ENCODE data around the gene SMG1. TPM values are rescaled to one million over a fixed set of nuclear protein-coding genes. Genes with fewer than 3 reads are reported as not detected.

The SMG1 gene
- total RNA-seq, 2 donors from 2014 or later: 69.2 to 142 TPM

GRCh38 chr16:18800293-18800692 lies 125.9 kb downstream of the SMG1 start:
- TF ChIP-seq, protein P1, sequence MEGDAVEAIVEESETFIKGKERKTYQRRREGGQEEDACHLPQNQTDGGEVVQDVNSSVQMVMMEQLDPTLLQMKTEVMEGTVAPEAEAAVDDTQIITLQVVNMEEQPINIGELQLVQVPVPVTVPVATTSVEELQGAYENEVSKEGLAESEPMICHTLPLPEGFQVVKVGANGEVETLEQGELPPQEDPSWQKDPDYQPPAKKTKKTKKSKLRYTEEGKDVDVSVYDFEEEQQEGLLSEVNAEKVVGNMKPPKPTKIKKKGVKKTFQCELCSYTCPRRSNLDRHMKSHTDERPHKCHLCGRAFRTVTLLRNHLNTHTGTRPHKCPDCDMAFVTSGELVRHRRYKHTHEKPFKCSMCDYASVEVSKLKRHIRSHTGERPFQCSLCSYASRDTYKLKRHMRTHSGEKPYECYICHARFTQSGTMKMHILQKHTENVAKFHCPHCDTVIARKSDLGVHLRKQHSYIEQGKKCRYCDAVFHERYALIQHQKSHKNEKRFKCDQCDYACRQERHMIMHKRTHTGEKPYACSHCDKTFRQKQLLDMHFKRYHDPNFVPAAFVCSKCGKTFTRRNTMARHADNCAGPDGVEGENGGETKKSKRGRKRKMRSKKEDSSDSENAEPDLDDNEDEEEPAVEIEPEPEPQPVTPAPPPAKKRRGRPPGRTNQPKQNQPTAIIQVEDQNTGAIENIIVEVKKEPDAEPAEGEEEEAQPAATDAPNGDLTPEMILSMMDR (IDR thresholded peaks at IDR 0.05): no peak
- H3K9me3 ChIP-seq: no peaks in the 10 kb centered on the region
- peaks cover 15 to 53% of the 10 kb centered on the region in 2 donors for H3K4me1 ChIP-seq (ENCODE audit: control insufficient read depth in 1 of 2, low read depth in 2 of 2)
- H3K36me3 ChIP-seq: peaks cover 3% of the 10 kb centered on the region
- peak overlapping the region; percentile 91 to 96 for H3K27ac ChIP-seq
- DNase-seq (ENCODE audit: low spot score) (no peak), ATAC-seq (ENCODE audit: insufficient number of reproducible peaks, low FRiP score, low read depth) (no peak)
- H3K4me3 ChIP-seq: peak overlapping the region; percentile 96
- no peaks in the 10 kb centered on the region for H3K27me3 ChIP-seq (replicated peaks; ENCODE audit: insufficient read depth)

DNA sequence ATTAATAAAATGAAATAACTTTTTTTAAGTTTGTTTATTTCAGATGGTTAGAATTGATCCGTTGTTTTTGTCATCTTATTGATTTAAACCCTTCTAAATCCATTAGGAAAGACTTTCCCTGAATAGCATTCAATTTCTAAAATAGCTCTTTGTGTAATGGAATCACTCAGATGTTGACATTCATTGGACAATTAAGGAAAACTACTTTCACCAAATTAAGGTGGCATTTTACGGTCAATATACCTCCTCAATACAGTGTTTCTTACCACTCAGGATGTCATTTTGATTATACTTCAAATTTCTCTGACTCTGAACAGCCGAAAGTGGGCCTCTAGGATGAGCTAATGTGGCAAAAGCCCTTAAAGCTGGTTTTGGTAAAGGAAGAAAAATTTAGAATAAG lies 126.7 kb downstream of the SMG1 start:
- H3K4me3 ChIP-seq: no peak overlapping the region

DNA sequence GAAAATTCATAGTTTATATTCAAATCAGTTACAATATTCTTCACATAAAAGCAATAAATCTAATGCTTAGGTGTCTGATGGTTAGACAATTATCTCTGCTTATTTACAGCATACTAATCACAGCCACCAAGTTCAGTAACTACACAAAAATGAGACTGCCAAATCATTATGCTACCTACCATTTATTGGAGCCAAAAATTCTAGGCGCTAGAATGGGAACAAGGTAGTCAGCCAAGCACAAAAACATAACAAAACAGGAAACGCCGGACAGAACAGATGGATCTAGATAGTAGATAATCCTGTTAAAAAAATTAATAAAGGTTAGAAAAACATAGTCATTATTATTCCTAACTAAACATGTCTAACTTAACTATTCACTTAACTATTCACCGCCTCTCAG lies 128.5 kb downstream of the SMG1 start:
- no peaks in the 10 kb centered on the region for H3K9me3 ChIP-seq
- TF ChIP-seq, protein P1 (IDR thresholded peaks at IDR 0.05): no peak
- H3K4me1 ChIP-seq (ENCODE audit: control insufficient read depth in 1 of 2, low read depth in 2 of 2): peaks cover 15 to 38% of the 10 kb centered on the region in 2 donors
- H3K27me3 ChIP-seq (replicated peaks; ENCODE audit: insufficient read depth): no peaks in the 10 kb centered on the region
- ATAC-seq (ENCODE audit: insufficient number of reproducible peaks, low FRiP score, low read depth) (no peak), DNase-seq (ENCODE audit: low spot score) (no peak)
- H3K36me3 ChIP-seq: peaks cover 25% of the 10 kb centered on the region
- H3K4me3 ChIP-seq: no peak overlapping the region
- H3K27ac ChIP-seq: no peak overlapping the region

More for the DNA sequence above, 126.7 kb downstream of the SMG1 start:
- ATAC-seq (ENCODE audit: insufficient number of reproducible peaks, low FRiP score, low read depth): no peak
- no peak for DNase-seq (ENCODE audit: low spot score)
- Histone ChIP-seq H3K36me3 (peaks cover 7% of the 10 kb centered on the region), H3K27ac (no peak overlapping the region), H3K27me3 (replicated peaks; ENCODE audit: insufficient read depth) (no peaks in the 10 kb centered on the region), H3K9me3 (no peaks in the 10 kb centered on the region), H3K4me1 (ENCODE audit: control insufficient read depth in 1 of 2, low read depth in 2 of 2) (peaks cover 15 to 50% of the 10 kb centered on the region in 2 donors)
- TF ChIP-seq, protein P1 (IDR thresholded peaks at IDR 0.05): no peak

GRCh38 chr16:18796377-18796776 lies 129.8 kb downstream of the SMG1 start:
- no peaks in the 10 kb centered on the region for H3K9me3 ChIP-seq
- DNase-seq (ENCODE audit: low spot score) (no peak), ATAC-seq (ENCODE audit: insufficient number of reproducible peaks, low FRiP score, low read depth) (no peak)
- TF ChIP-seq, protein P1 (IDR thresholded peaks at IDR 0.05): no peak
- H3K27ac ChIP-seq: no peak overlapping the region
- no peaks in the 10 kb centered on the region for H3K27me3 ChIP-seq (replicated peaks; ENCODE audit: insufficient read depth)
- no peak overlapping the region for H3K4me3 ChIP-seq
- H3K4me1 ChIP-seq (ENCODE audit: control insufficient read depth in 1 of 2, low read depth in 2 of 2): peaks cover 10 to 29% of the 10 kb centered on the region in 2 donors
- peaks cover 29% of the 10 kb centered on the region for H3K36me3 ChIP-seq

- Histone ChIP-seq H3K4me1 (ENCODE audit: control insufficient read depth in 1 of 2, low read depth in 2 of 2) (peaks cover 14 to 18% of the 10 kb centered on the region in 2 donors), H3K27ac (no peak overlapping the region), H3K9me3 (no peaks in the 10 kb centered on the region), H3K27me3 (replicated peaks; ENCODE audit: insufficient read depth) (no peaks in the 10 kb centered on the region), H3K4me3 (no peak overlapping the region), H3K36me3 (peaks cover 32% of the 10 kb centered on the region)
- TF ChIP-seq, protein P1 (IDR thresholded peaks at IDR 0.05): no peak
- no peak for DNase-seq (ENCODE audit: low spot score)
- ATAC-seq (ENCODE audit: insufficient number of reproducible peaks, low FRiP score, low read depth): no peak
These were observed 133.3 kb downstream of the SMG1 start for GRCh38 chr16:18792836-18793433.
